ENCODE measurements around the gene HMX1.

DNA sequence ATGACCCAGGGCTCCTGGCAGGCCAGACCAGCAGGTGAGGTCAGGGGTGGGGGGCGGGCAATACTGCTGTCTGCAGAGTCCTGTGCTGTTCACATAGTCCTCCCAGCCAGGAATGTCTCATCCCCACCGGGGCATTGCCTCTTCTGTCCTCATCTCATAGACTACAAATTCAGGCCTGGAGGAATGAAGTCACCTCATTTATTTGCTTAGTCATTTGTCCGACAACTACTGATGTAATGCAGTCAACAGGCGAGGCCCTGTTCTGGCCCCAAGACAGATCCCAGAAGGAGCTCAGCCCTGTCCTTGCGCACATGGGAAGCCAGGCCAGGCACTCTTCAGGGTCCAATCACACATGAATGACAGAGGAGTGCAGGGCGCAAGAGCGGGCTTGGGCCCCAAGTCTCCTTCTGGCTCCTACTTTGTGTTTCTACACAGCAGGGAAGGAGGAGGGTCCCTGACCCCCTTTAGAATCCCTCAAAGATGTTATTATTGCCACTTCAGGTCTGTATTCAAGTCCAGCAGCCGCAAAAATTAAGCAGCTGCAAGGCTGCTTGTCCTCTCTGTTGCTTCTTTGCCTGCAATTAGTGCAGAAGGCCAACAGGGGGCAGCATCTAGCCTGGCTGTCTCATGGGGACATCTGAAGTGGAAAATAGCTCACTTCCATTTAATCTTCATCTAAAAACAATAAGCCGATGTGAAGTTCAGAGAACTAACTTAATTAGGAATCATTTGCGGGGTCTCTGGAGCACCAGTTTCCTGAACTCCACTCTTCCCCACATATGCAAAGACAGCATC is 15.2 kb upstream of the HMX1 start:
- TF ChIP-seq, protein P1, sequence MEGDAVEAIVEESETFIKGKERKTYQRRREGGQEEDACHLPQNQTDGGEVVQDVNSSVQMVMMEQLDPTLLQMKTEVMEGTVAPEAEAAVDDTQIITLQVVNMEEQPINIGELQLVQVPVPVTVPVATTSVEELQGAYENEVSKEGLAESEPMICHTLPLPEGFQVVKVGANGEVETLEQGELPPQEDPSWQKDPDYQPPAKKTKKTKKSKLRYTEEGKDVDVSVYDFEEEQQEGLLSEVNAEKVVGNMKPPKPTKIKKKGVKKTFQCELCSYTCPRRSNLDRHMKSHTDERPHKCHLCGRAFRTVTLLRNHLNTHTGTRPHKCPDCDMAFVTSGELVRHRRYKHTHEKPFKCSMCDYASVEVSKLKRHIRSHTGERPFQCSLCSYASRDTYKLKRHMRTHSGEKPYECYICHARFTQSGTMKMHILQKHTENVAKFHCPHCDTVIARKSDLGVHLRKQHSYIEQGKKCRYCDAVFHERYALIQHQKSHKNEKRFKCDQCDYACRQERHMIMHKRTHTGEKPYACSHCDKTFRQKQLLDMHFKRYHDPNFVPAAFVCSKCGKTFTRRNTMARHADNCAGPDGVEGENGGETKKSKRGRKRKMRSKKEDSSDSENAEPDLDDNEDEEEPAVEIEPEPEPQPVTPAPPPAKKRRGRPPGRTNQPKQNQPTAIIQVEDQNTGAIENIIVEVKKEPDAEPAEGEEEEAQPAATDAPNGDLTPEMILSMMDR (IDR thresholded peaks at IDR 0.05), result no peak
- TF ChIP-seq POLR2A (IDR thresholded peaks at IDR 0.05), result no peak

Data from thyroid gland (tissue), 4 donors.